ENCODE measurements around the gene VCAM1.

- TF ChIP-seq CTCF (conservative IDR thresholded peaks at IDR 0.05; ENCODE audit: low read depth, low read length) (no peak), POLR2A (IDR thresholded peaks at IDR 0.05; ENCODE audit: low read depth, low read length) (no peak), MXI1 (IDR thresholded peaks at IDR 0.05; ENCODE audit: borderline replicate concordance, low read depth, low read length) (no peak), RCOR1 (IDR thresholded peaks at IDR 0.05; ENCODE audit: insufficient replicate concordance, low read length) (no peak), CHD1 (IDR thresholded peaks at IDR 0.05; ENCODE audit: low read depth, low read length) (no peak), BHLHE40 (IDR thresholded peaks at IDR 0.05; ENCODE audit: low read depth, low read length) (no peak), SMC3 (IDR thresholded peaks at IDR 0.05; ENCODE audit: low read depth, low read length) (no peak), CEBPB (IDR thresholded peaks at IDR 0.05; ENCODE audit: low read depth, low read length) (no peak), RAD21 (IDR thresholded peaks at IDR 0.05; ENCODE audit: low read length) (no peak), ELK1 (IDR thresholded peaks at IDR 0.05; ENCODE audit: borderline replicate concordance, low read depth, low read length) (no peak), RFX5 (IDR thresholded peaks at IDR 0.05; ENCODE audit: low read depth, low read length) (no peak)
- TF ChIP-seq, protein P1, sequence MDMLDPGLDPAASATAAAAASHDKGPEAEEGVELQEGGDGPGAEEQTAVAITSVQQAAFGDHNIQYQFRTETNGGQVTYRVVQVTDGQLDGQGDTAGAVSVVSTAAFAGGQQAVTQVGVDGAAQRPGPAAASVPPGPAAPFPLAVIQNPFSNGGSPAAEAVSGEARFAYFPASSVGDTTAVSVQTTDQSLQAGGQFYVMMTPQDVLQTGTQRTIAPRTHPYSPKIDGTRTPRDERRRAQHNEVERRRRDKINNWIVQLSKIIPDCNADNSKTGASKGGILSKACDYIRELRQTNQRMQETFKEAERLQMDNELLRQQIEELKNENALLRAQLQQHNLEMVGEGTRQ (IDR thresholded peaks at IDR 0.05; ENCODE audit: low read depth, low read length) = no peak
Observed at GRCh38 chr1:100731758-100732157, 12.2 kb downstream of the VCAM1 start.

Measured in IMR-90 (cell line).